Esophagus muscularis mucosa (tissue), 4 donors: ENCODE results near the gene MGAT5B.

Experiments
- EP300 ChIP-seq: sonication (generic); formaldehyde crosslinking; IDR thresholded peaks from one replicate; pipeline ENCODE4 v1.6.1; 2017; ENCODE audit warnings: antibody characterized with exemption
- POLR2A ChIP-seq: fragments of 450-650 bp; IDR thresholded peaks from one replicate; pipeline ENCODE4 v1.6.1; 2017; ENCODE audit warnings: antibody characterized with exemption, moderate library complexity, mild to moderate bottlenecking, low read depth
- TF ChIP-seq, protein P1 (sequence below), 3 experiments: fragments of 200-600 bp in 2 of 3; fragments of 450-650 bp in 1 of 3; sonication (generic) in 2 of 3; IDR thresholded peaks; one replicate each; pipeline ENCODE4 v1.5.1; 2017 to 2019; ENCODE audit warnings: antibody characterized with exemption in 3 of 3, mild to moderate bottlenecking in 2 of 3, moderate library complexity in 1 of 3

DNA sequence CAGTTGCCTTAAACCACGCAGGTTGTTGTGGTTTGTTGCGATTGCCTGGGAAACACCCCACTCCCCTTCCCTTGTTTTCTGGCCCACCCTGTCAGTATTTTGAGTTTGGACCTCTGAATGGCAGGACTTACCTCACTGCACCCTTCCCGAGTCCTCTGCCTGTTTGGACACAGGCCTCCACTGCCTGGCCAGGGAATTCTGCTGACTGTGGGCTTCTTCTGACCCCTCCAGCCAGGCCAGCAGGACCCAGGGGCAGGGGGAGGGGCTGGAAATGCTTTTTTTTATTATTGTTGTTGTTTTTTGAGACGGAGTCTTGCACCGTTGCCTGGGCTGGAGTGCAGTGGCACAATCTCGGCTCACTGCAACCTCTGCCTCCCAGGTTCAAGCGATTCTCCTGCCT is 4.2 kb upstream of the MGAT5B start:
- TF ChIP-seq, protein P1, sequence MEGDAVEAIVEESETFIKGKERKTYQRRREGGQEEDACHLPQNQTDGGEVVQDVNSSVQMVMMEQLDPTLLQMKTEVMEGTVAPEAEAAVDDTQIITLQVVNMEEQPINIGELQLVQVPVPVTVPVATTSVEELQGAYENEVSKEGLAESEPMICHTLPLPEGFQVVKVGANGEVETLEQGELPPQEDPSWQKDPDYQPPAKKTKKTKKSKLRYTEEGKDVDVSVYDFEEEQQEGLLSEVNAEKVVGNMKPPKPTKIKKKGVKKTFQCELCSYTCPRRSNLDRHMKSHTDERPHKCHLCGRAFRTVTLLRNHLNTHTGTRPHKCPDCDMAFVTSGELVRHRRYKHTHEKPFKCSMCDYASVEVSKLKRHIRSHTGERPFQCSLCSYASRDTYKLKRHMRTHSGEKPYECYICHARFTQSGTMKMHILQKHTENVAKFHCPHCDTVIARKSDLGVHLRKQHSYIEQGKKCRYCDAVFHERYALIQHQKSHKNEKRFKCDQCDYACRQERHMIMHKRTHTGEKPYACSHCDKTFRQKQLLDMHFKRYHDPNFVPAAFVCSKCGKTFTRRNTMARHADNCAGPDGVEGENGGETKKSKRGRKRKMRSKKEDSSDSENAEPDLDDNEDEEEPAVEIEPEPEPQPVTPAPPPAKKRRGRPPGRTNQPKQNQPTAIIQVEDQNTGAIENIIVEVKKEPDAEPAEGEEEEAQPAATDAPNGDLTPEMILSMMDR (IDR thresholded peaks at IDR 0.05): no peak
- TF ChIP-seq EP300: no peak
- no peak for TF ChIP-seq POLR2A
